22Rv1 (cell line): ENCODE data around the gene KCNJ6.

Source experiments
- ZFX ChIP-seq: fragments of 450-650 bp; IDR thresholded peaks from 2 replicates; pipeline ENCODE4 v1.6.1; 2017; ENCODE audit warnings: antibody characterized with exemption, borderline replicate concordance
- TF ChIP-seq, protein P1 (sequence below): fragments of 450-650 bp; IDR thresholded peaks from 2 replicates; pipeline ENCODE4 v1.5.1; 2017; ENCODE audit warnings: mild to moderate bottlenecking

DNA sequence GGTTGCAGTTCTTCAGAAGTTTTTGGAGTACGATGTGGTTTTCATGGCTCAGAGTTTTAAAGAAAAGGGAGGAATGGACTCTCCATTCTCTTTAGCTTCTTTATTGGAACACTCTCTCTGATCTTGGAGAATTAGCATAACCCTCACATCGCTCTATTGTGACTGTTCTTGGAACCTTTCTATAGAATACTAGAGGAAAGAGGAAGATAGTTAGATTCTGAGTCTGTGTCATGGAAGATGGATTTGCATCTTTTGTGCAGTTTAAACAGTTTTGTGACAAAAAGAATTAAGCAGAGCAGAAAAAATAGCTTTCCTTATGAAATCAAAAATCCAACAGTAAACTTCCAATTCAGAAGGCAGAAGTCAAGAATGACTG is 61.0 kb downstream of the KCNJ6 start:
- TF ChIP-seq, protein P1, sequence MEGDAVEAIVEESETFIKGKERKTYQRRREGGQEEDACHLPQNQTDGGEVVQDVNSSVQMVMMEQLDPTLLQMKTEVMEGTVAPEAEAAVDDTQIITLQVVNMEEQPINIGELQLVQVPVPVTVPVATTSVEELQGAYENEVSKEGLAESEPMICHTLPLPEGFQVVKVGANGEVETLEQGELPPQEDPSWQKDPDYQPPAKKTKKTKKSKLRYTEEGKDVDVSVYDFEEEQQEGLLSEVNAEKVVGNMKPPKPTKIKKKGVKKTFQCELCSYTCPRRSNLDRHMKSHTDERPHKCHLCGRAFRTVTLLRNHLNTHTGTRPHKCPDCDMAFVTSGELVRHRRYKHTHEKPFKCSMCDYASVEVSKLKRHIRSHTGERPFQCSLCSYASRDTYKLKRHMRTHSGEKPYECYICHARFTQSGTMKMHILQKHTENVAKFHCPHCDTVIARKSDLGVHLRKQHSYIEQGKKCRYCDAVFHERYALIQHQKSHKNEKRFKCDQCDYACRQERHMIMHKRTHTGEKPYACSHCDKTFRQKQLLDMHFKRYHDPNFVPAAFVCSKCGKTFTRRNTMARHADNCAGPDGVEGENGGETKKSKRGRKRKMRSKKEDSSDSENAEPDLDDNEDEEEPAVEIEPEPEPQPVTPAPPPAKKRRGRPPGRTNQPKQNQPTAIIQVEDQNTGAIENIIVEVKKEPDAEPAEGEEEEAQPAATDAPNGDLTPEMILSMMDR: no peak
- no peak for TF ChIP-seq ZFX
